ENCODE measurements around the gene CYB561A3. TPM values are rescaled to one million over a fixed set of nuclear protein-coding genes. Genes with fewer than 3 reads are reported as not detected.

Gene CYB561A3
- total RNA-seq, 2 donors from 2014 or later, result 64.2 to 88.5 TPM

- Histone ChIP-seq H3K9me3 (no peaks in the 10 kb centered on the region), H3K4me1 (no peaks in the 10 kb centered on the region), H3K27ac (no peak overlapping the region), H3K9ac (ENCODE audit: low read depth in 2 of 2, low read length in 2 of 2) (no peak overlapping the region), H3K36me3 (no peaks in the 10 kb centered on the region), H3K4me3 (no peak overlapping the region), H3K27me3 (no peaks in the 10 kb centered on the region)
- DNase-seq, result no peak
- intact Hi-C loops (cut with DNase I), result no loop called here
- no peak for TF ChIP-seq CTCF (IDR thresholded peaks at IDR 0.05)
Observed at GRCh38 chr11:61342207-61342803, 19.4 kb downstream of the CYB561A3 start.

- intact Hi-C loops (cut with DNase I), result no loop called here
- no peaks in the 10 kb centered on the region for H3K27me3 ChIP-seq
- no peaks in the 10 kb centered on the region for H3K4me1 ChIP-seq
- no peak for TF ChIP-seq CTCF (IDR thresholded peaks at IDR 0.05)
- H3K4me3 ChIP-seq, result no peak overlapping the region
- no peak overlapping the region for H3K9ac ChIP-seq (ENCODE audit: low read depth in 2 of 2, low read length in 2 of 2)
- H3K36me3 ChIP-seq, result no peaks in the 10 kb centered on the region
- DNase-seq, result no peak
- H3K9me3 ChIP-seq, result no peaks in the 10 kb centered on the region
- no peak overlapping the region for H3K27ac ChIP-seq
Observed at GRCh38 chr11:61341706-61342105, 20.0 kb downstream of the CYB561A3 start.

GRCh38 chr11:61340979-61341378 is 20.7 kb downstream of the CYB561A3 start:
- Histone ChIP-seq H3K9me3 (no peaks in the 10 kb centered on the region), H3K4me1 (no peaks in the 10 kb centered on the region), H3K27me3 (no peaks in the 10 kb centered on the region), H3K36me3 (no peaks in the 10 kb centered on the region), H3K27ac (no peak overlapping the region), H3K9ac (ENCODE audit: low read depth in 2 of 2, low read length in 2 of 2) (no peak overlapping the region), H3K4me3 (no peak overlapping the region)
- TF ChIP-seq CTCF (IDR thresholded peaks at IDR 0.05), result no peak
- intact Hi-C loops (cut with DNase I), result no loop called here
- no peak for DNase-seq

- Histone ChIP-seq H3K9me3 (no peaks in the 10 kb centered on the region), H3K4me3 (no peak overlapping the region), H3K27me3 (no peaks in the 10 kb centered on the region), H3K9ac (ENCODE audit: low read depth in 2 of 2, low read length in 2 of 2) (no peak overlapping the region), H3K27ac (no peak overlapping the region), H3K4me1 (no peaks in the 10 kb centered on the region), H3K36me3 (no peaks in the 10 kb centered on the region)
- TF ChIP-seq CTCF (IDR thresholded peaks at IDR 0.05), result no peak
- intact Hi-C loops (cut with DNase I), result no loop called here
- no peak for DNase-seq
Observed at GRCh38 chr11:61339490-61339878, 22.2 kb downstream of the CYB561A3 start.

GRCh38 chr11:61338783-61339489 is 22.7 kb downstream of the CYB561A3 start:
- no peak for TF ChIP-seq CTCF (IDR thresholded peaks at IDR 0.05)
- Histone ChIP-seq H3K27me3 (no peaks in the 10 kb centered on the region), H3K4me3 (no peak overlapping the region), H3K27ac (no peak overlapping the region), H3K4me1 (no peaks in the 10 kb centered on the region), H3K9ac (ENCODE audit: low read depth in 2 of 2, low read length in 2 of 2) (no peak overlapping the region), H3K9me3 (no peaks in the 10 kb centered on the region), H3K36me3 (no peaks in the 10 kb centered on the region)
- DNase-seq, result no peak
- intact Hi-C loops (cut with DNase I), result no loop called here

Data from colonic mucosa (tissue), 4 donors.